GM19025 (cell line): ENCODE data around the gene ADARB2.

Source experiments
- ATAC-seq: cut with Tn5 transposase; IDR thresholded peaks from one replicate; pipeline ENCODE4 v1.9.1; 2021; ENCODE audit warnings: mild to moderate bottlenecking, low read depth, moderate library complexity; ENCODE audit not compliant: unreplicated experiment

ADARB2 gene

DNA sequence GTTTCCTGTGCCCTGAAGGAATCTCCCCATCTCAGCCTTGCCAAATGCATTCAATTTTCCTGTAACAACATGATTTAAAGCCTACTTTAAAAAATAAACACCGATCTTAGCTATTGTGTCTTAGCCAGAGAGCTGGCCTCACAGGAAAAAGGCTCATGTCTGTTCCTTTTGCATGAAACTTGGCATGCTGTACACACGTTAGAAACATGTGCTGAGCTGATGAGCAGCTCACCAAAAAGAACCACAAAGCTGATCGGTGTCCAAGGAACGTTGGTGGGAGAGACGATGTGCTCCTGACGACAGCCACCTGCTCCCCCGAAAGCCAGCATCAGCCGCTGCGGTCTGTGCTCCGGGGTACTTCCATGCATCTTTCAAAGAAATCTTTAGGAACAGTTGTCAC lies 135.9 kb downstream of the ADARB2 start:
- ATAC-seq = no peak

DNA sequence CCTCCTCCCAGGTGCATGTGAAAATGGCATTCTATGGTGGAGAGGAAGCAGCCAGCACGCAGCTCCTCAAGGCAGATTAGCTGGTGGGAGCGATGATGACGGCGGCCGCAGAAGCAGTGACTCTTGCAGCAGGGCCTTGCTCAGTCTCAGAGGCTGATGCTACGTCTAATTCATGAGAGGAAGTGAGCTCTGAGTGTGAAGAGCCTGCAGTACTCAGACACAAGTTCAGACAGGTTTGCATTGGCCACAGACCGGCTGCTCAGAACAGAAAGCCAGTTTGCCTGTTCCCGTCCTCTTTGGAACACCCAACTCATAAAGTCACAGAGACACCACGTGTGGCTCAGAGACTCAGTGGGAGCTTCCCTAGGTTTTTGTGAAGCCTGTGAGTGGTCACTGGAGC lies 136.5 kb downstream of the ADARB2 start:
- no peak for ATAC-seq

DNA sequence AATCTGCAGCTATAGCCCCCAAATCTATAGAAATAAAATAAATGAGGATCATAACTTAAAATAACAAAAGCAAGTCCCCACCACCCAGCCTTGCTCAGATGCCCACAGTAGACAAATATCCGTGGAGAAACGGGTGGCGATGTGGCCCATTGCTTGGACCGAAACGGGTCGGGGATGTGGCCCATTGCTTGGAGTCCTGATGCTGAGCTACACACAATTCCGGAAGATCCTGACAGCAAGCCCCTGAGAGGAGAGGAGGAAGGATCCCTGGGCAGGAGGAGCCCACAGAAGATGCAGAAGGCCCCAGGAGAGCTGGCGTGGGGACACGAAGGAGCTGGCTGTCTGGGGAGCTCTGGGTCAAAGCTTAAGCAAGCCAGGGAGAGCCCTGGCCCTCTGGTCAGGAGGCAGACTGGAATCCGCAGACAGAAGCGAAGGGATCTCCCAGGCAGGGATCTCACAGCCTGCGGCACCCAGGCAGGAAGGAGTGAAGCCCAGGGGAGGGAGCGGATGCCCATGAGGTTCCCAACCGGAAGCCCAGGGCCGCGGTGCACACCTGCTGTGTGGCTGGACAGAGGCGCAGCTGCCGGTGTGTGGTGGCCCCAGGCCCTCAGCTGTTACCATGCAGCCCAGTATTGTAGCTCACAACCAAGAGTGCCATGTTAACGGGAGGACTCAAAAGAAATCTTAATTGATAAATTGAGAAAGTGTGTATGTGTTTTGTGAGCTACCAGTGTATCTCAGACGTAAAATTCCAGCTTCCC lies 138.8 kb downstream of the ADARB2 start:
- ATAC-seq = no peak

DNA sequence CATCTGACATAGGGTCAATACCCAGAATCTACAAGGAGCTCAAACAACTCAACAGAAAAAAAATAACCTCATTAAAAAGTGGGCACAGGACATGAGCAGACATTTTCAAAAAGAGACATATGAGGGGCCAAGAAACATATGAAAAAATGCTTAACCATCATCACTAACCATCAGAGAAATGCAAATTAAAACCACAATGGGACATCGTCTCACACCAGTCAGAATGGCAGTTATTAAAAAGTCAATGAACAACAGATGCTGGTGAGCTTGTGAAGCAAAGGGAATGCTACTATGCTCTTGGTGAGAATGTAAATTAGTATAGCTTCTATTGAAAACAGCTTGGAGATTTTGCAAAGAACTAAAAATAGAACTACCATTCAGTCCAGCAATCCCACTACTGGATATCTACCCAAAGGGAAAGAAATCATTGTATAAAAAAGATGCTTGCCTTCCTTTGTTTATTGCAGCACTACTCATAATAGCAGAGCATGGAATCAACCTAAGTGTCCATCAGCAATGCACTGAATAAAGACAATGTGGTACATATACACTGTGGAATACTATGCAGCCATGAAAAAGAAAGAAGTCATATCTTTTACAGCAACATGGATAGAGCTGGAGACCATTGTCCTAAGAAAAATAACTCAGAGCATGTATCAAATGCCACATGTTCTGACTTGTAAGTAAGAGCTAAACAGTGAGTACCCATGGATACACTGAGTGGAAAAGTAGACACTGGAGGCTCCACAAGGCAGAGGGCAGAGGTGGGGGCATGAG lies 139.8 kb downstream of the ADARB2 start:
- no peak for ATAC-seq

DNA sequence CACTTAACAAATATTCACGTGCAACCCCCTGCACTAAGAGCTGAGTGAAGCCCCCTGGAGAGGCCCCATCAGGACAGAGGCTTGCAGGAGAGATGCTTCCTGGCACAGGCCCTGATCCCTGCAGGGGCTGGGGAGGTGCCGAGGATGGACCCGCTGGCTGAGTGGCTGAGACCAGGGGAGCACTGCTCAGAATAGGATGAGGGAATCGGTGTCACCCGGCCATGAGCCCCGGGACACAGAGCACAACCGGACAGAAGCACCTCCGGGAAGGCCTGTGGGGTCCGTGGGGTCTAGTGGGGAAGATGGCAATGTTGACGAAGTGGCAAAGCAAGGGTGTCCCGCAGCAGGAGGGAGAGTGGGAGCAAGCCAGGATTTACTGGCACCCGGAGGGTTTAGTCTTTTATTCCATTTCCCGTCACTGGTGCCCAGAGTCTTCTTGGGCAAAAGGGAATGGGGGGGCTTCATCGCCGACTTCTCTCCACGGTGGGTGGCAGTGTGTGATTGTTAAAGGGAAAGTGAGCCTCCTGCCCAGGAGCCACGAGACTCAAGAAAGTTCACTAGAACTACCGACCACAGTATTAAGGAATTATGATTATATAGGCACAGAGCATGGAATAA lies 140.7 kb downstream of the ADARB2 start:
- no peak for ATAC-seq

DNA sequence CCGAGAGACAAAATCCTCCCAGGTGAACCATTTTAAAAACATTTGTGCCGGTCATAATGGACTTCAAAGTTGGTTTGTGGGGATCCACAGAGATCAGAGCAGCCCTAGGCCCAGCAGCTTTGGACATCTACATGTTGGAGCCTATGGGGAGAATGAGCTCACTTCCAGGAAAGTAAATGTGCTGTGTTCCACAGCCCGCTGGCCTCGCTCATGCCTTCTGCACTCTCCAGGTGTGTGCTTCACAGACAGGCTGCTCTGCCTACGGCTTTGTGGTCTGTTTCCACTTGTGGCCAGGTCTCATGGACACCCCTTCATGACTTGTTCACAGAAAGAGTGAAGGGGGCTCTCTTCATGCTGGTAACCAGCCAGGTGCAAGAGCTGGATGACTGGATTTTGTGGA lies 141.6 kb downstream of the ADARB2 start:
- ATAC-seq = no peak

DNA sequence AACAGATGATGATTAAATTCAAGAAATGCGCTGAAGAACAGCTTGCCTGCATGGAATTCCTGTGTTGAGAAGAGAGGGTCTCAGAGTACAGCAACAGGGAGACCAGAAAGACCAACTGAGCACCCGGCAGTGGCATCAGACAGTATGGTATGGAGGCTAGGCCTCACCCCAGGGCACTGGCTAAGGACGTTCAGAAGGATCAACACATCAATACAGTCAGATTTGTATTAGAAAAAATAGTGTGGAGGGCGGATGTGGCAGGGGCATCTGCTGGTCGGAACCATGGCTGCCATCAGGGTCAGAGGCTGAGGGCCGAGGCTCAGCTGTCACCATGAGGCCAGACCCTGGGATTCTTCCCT lies 142.1 kb downstream of the ADARB2 start:
- ATAC-seq = no peak

DNA sequence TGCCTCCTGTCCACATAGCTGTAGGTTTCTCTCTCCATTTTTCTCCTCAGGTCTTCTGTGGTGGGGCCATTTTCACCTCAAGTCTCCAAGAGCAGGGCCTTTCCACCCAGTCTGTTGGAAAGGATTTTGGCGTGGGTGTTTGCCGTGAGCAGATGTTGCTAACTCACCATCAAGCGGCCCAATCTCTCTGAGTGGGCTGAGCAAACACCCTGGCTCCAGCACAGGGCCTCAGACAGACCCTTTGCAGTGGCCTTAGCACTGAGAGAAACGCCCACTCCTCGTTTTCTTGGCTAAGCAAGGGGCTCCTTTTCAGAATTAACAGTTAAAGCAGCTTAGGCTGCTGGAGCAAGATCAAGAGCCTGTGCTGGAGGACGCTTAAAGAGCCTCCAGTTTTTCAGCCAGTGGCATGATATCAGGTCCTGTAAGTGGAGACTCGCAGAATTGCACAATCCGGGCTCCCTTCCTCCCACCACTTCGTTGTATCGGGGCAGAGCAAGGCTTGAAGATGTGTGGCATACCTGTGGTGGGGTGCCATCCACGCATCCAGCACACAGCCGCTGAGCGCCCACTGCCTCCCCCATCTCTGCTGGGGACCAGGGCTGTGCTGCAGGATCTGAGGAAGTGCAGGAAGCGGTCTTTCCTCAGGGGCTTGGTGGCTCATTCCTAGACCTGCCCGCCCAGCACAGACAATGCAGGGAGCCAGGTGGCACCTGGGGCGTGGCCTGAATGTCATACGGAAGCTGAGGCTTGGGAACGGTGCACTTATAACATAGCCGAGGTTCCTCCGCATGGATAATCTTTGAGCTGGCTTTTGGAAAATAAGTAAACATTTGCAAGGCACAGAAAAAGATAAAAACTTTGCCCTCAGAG lies 142.7 kb downstream of the ADARB2 start:
- no peak for ATAC-seq

DNA sequence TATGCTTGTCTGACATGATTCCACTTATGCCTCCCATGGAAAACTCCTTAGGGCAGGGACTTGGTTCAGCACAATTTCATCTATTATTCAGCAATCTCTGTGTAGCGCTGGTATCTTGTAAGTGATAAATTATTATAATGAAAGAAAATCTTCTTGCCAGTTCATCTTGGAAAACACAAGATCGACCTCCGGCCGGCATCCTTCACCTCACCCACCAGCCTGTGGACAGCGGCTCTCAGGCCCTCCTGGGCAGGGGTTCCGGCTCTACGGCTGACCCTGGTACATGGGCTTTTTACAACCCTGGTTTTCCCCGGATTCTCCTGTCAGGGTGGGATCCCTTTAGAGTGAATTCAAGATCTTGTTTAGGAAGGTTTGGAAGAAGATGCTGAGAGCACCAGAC lies 145.6 kb downstream of the ADARB2 start:
- ATAC-seq = no peak

DNA sequence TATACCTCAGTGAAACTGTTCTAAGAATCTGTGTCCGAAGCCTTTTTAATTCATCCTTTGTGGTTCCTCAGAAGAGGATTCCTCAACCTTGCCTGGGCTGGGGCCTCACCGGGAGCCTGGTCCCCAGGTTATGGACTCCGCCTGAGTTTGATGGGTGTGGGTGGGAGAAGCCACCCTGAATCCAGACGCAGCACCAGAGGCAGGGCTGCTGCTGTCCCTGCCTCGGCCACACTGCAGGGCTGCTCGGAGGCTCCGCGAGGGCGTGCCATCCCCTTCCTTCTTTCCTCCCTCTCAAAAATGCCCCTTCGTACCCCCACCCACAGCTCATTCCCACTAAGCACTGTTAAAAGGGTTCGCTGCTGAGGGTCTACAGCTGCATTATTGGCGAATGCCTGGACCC lies 146.3 kb downstream of the ADARB2 start:
- no peak for ATAC-seq

DNA sequence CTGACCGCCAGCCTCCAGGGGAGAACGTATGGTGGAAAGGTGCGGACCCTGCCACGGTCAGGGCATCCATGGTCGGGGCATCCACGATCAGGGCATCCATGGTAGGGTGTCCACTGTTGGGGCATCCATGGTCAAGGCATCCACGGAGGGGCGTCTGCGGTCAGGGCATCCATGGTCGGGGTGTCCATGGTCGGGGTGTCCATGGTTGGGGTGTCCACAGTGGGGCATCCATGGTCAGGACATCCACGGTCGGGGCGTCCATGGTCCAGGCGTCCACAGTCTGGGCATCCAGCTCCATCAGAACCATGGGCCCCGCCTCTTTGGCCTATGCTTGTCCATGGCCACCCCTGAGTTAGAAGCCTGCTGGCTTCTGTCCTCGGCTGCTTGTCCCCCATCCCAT lies 148.1 kb downstream of the ADARB2 start:
- no peak for ATAC-seq

DNA sequence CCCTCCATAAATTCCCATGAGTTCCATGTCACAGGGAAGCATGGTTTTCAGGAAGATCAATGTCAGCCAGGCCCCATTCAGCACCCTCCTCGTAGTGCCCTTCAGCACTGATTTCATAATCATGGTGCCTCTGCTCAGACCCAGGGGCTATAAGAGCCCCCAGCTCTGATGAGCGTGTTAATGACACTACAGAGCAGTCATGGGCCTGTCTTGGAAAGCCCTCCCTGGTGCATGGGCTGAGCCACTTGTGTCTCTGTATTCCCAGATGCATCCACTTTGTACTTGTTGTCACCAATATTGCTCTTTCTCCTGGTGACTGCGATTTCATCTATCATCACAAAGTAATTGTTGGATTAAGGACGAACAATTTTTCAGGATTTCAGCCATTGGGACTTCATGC lies 154.6 kb downstream of the ADARB2 start:
- no peak for ATAC-seq

DNA sequence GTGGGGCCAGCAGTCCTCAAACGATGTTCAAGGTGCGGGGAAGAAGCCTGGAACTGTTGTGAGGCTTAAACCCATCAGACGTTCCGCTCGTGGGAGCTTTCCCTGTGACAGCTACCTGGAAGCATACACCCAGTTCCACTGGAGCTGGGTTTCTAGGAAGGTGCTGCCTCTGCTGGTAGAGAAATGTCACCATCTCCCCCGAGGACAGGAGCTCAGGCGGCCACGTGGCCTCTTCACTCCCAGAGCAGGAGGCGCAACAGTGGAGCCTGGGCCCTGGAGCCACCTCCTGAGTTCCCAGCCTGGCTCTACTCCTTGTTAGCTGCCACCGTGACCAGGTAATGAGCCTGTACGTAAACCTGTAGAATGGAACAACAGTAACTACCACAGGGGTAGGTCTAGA lies 156.1 kb downstream of the ADARB2 start:
- ATAC-seq = no peak

DNA sequence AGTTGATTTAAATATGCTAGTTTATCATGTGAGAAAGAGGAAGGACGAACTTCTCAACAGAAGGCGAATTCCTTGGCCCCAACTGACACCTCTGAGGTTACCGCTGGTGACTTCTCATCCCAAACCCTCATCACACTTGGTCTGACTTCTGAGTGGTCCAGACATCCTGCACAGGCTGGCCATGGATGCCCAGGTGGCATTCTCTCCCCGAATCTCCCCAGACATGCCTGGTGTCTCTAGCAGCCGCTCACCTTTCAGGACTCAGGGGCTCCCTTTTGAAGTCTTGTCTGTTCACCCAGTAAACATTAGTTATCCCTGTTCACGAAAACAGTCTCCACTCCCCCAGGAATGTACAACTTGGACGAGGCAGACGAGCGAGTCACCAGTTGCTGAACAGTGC lies 157.7 kb downstream of the ADARB2 start:
- ATAC-seq = no peak

DNA sequence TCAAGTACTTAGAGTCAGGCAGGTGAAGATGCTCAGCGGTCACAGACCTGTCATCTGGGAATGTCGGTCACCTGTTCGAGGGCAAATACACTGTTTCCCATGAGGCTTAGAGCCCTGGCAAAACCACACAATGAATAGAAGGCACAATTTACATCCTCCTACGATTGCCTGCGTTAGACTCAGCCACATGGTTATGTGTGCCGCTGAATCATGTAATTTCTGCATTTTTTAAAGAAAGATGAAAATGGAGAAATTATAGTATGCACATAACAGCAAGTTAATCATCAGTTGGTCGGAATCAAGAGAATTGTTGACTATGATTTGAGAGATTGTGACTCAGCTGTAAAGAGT lies 158.2 kb downstream of the ADARB2 start:
- ATAC-seq = no peak

DNA sequence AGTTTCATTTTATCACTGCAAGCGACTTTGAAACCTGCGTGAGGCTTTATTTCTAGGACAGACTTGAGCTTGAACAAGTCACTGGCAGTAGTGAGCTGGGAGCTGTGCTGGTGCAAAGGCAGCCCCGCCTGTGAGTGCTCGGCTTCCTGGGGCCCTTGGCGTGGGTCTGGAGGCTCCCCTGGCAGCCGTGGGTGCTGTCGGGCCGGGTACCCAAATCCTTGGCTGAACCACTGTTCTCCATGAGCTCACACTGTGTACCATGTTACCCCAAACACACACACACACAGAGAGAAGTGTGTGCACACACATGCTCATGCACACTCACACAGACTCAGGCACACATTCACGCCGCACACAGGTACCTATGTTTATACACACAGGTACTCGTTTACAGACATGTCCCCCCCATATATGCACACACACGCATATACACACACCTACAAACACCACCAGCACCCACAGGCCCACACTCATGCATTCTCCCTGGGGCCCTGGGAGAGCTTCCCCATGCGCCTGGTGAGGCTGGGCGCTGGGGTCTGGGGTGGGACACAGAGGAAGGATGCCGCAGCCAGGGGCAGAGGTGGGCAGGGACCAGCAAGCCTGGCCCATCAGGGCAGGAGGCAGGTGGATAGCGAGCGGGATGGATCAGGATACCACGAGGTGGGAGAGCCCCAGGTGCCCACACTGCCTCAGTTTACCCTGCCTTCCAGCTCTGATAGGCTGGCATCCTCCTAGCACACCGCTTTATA lies 158.8 kb downstream of the ADARB2 start:
- no peak for ATAC-seq

DNA sequence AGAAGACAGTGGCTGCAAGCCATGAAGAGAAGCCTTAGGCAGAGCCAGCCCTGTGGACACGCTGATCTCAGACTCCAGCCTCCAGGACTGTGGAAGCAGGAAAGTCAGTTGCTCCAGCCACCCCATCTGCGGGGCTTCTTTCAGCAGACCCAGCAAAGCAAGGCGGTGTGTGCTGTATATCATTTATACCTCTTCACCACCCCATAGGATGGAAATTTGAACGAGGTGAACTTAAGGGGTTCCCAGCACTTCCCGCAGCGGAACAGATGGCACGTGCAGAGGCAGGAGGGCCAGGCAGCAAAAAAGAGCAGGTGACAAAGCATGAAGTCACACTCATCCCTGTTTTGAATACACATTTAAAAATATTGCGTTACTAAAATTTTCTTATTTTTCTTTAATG lies 159.4 kb downstream of the ADARB2 start:
- ATAC-seq = no peak

DNA sequence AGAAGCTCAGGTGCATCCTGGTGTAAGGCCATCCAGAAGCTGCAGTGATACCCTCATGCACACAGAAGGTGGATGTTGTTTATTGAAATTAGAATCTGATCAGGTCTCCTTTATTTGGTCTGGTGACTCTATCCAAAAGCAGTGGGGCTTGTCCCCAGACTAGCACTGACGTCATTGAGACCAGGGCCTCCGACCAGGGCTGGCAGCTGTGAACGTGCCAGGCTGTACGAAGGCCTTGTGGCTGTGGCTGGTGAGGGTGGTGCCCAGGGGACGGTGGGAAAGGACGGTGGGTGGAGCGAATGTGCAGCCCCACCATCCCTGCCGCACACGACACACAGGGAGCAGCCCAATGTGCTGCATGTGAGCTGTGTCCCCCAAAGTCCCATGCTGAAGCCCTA lies 160.0 kb downstream of the ADARB2 start:
- ATAC-seq = no peak

DNA sequence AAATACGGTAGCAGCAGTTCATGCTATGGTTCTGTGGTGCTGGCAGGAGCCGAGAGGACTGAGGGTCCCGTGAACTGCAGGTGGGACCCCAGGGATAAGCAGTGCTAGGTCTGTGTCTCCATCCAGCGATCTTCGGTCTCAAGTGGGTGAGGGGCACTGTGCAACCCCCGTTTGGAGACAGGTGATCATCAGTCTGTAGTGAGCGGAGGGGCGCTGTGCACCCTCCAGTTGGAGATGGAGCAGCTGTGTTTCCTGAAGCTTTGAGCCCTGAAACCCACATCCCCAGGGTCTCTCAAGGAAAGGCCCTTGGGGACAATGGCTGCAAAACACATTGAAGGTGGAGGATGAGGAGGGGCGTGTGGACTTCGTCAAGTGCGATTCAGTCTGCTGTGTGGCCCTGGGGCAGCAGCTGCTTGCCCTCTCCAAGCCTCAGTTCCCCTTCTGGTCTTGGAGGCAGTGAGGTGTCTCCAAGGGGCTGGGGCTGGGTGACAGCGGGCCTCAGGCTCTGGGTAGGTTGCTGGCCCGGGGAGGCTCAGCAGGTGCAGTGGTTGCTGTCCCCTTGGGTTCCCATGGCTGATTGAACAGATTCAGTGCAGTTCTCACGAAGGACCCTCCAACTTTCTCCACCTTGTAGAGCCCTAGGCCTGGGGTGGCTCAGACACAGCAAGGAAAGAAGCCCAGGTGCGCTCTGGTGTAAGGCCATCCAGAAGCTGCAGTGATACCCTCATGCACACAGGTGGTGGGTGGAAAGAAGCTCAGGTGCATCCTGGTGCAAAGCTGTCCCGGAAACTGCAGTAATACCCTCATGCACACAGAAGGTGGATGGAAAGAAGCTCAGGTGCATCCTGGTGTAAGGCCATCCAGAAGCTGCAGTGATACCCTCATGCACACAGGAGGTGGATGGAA lies 160.6 kb downstream of the ADARB2 start:
- no peak for ATAC-seq
